ENCODE data around the gene PTGFR.

Gene PTGFR

DNA sequence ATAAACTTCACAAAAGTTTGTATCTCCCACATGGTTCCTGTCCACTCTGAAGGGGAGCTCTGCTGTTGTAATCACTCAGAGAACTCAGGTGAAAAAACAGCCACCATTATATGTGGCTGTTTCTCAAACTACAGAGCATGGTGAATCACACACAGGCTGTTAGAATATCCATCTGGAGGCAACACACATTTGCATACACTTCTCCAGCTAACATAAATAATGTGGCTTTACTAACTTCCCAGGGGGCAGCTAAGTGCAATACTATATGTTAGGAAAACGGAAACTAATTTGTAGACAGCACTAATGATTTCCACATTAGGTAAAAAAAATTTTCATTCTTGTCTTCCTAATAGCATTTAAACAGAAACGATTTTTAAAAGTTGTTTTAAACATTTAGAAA, 49.3 kb downstream of the PTGFR start:
- no peak for TF ChIP-seq CTCF (IDR thresholded peaks at IDR 0.05; ENCODE audit: unreplicated experiment in 3 of 3)
- Mint-ChIP-seq H3K4me3 (no peak overlapping the region), H3K9me3 (peaks cover 8% of the 10 kb centered on the region), H3K36me3 (ENCODE audit: low read depth) (no peaks in the 10 kb centered on the region), H3K4me1 (no peaks in the 10 kb centered on the region), H3K27me3 (ENCODE audit: low read depth) (no peaks in the 10 kb centered on the region), H3K27ac (no peak overlapping the region)

GRCh38 chr1:78541479-78541878, 50.7 kb downstream of the PTGFR start:
- no peaks in the 10 kb centered on the region for H3K36me3 Mint-ChIP-seq (ENCODE audit: low read depth)
- no peaks in the 10 kb centered on the region for H3K4me1 Mint-ChIP-seq
- no peak overlapping the region for H3K27ac Mint-ChIP-seq
- H3K4me3 Mint-ChIP-seq: no peak overlapping the region
- H3K27me3 Mint-ChIP-seq (ENCODE audit: low read depth): no peaks in the 10 kb centered on the region
- no peak for TF ChIP-seq CTCF (IDR thresholded peaks at IDR 0.05; ENCODE audit: unreplicated experiment in 3 of 3)
- peaks cover 8% of the 10 kb centered on the region for H3K9me3 Mint-ChIP-seq

GRCh38 chr1:78543941-78544643, 53.3 kb downstream of the PTGFR start:
- TF ChIP-seq CTCF (IDR thresholded peaks at IDR 0.05; ENCODE audit: unreplicated experiment in 3 of 3): no peak
- Mint-ChIP-seq H3K4me3 (no peak overlapping the region), H3K4me1 (no peaks in the 10 kb centered on the region), H3K27me3 (ENCODE audit: low read depth) (no peaks in the 10 kb centered on the region), H3K36me3 (ENCODE audit: low read depth) (no peaks in the 10 kb centered on the region), H3K9me3 (peaks cover 14% of the 10 kb centered on the region), H3K27ac (no peak overlapping the region)

DNA sequence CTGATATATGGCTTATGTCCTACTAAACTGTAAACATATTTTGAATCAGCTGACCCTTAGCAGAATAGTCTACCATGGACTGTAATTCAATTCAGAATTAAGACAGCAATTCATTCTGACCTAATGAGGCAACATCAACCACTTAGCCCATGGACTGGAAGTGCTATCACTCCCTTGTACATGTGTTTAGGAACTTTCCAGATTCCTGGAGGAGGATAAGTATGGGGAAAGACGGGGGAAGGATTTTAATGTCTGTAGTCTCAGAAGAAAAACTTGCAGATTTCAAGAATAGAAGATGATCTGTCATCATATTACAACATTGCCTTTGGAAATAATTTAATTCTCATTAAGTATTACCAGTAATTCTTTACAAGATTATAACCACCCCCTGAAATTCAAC, 56.3 kb downstream of the PTGFR start:
- no peak for TF ChIP-seq CTCF (IDR thresholded peaks at IDR 0.05; ENCODE audit: unreplicated experiment in 3 of 3)
- Mint-ChIP-seq H3K4me1 (no peaks in the 10 kb centered on the region), H3K9me3 (peaks cover 24% of the 10 kb centered on the region), H3K36me3 (ENCODE audit: low read depth) (no peaks in the 10 kb centered on the region), H3K4me3 (no peak overlapping the region), H3K27ac (no peak overlapping the region), H3K27me3 (ENCODE audit: low read depth) (no peaks in the 10 kb centered on the region)

DNA sequence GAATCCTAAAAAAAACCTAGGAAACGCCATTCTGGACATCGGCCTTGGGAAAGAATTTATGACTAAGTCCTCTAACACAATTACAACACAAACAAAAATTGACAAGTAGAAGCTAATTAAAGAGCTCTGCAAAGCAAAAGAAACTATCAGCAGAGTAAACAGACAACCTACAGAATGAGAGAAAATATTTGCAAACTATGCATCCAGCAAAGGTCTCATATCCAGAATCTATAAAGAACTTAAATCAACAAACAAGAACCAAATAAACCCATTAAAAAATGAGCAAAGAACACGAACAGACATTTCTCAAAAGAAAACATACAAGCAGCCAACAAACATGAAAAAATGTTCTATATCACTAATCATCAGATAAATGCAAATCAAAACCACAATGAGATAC, 58.6 kb downstream of the PTGFR start:
- Mint-ChIP-seq H3K4me3 (no peak overlapping the region), H3K27ac (no peak overlapping the region), H3K36me3 (ENCODE audit: low read depth) (no peaks in the 10 kb centered on the region), H3K4me1 (no peaks in the 10 kb centered on the region), H3K9me3 (peaks cover 24% of the 10 kb centered on the region), H3K27me3 (ENCODE audit: low read depth) (no peaks in the 10 kb centered on the region)
- no peak for TF ChIP-seq CTCF (IDR thresholded peaks at IDR 0.05; ENCODE audit: unreplicated experiment in 3 of 3)

GRCh38 chr1:78549891-78550290, 59.1 kb downstream of the PTGFR start:
- Mint-ChIP-seq H3K9me3 (peaks cover 28% of the 10 kb centered on the region), H3K36me3 (ENCODE audit: low read depth) (no peaks in the 10 kb centered on the region)
- TF ChIP-seq CTCF (IDR thresholded peaks at IDR 0.05; ENCODE audit: unreplicated experiment in 3 of 3): no peak

More at GRCh38 chr1:78549891-78550290, 59.1 kb downstream of the PTGFR start:
- H3K4me1 Mint-ChIP-seq: no peaks in the 10 kb centered on the region
- no peaks in the 10 kb centered on the region for H3K27me3 Mint-ChIP-seq (ENCODE audit: low read depth)
- H3K27ac Mint-ChIP-seq: no peak overlapping the region
- no peak overlapping the region for H3K4me3 Mint-ChIP-seq
